ENCODE measurements around the gene KLHL30.

Gene KLHL30, protein sequence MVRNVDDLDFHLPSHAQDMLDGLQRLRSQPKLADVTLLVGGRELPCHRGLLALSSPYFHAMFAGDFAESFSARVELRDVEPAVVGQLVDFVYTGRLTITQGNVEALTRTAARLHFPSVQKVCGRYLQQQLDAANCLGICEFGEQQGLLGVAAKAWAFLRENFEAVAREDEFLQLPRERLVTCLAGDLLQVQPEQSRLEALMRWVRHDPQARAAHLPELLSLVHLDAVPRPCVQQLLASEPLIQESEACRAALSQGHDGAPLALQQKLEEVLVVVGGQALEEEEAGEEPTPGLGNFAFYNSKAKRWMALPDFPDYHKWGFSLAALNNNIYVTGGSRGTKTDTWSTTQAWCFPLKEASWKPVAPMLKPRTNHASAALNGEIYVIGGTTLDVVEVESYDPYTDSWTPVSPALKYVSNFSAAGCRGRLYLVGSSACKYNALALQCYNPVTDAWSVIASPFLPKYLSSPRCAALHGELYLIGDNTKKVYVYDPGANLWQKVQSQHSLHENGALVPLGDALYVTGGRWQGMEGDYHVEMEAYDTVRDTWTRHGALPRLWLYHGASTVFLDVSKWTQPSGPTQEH

GRCh38 chr2:238138331-238139195 is at the start of gene KLHL30:
Gene KLHL30, plus strand, starts transcription at chr2:238138668. Its CDS starts 2,087 bp downstream, at chr2:238140755.
- DNase-seq, result no peak

DNA sequence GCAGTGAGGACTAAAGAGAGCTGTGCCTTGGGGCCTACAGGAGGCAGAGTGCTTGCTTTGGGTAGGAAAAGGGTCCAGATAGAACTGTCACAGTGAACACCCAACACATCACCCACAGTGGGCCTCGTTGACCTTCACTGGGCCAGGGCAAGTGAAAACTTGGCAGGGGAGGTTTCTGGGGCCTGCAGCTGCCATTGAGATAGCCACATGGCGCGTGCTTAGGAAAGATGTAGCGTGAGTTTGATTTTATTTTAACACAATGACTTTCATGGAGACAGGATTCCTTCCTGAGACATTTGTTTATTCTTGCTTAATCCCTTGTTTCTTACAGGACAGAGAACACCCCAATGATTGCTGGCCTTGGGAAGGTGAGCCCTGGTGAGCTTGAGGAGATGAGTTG is 47.6 kb upstream of the KLHL30 start:
- DNase-seq, result no peak

- DNase-seq, result peak in 1 of 2 experiments; percentile 1
Observed at GRCh38 chr2:238091436-238092060, 46.9 kb upstream of the KLHL30 start.

GRCh38 chr2:238092486-238093035 is 45.9 kb upstream of the KLHL30 start:
- DNase-seq, result peak in 1 of 2 experiments; percentile 2

DNA sequence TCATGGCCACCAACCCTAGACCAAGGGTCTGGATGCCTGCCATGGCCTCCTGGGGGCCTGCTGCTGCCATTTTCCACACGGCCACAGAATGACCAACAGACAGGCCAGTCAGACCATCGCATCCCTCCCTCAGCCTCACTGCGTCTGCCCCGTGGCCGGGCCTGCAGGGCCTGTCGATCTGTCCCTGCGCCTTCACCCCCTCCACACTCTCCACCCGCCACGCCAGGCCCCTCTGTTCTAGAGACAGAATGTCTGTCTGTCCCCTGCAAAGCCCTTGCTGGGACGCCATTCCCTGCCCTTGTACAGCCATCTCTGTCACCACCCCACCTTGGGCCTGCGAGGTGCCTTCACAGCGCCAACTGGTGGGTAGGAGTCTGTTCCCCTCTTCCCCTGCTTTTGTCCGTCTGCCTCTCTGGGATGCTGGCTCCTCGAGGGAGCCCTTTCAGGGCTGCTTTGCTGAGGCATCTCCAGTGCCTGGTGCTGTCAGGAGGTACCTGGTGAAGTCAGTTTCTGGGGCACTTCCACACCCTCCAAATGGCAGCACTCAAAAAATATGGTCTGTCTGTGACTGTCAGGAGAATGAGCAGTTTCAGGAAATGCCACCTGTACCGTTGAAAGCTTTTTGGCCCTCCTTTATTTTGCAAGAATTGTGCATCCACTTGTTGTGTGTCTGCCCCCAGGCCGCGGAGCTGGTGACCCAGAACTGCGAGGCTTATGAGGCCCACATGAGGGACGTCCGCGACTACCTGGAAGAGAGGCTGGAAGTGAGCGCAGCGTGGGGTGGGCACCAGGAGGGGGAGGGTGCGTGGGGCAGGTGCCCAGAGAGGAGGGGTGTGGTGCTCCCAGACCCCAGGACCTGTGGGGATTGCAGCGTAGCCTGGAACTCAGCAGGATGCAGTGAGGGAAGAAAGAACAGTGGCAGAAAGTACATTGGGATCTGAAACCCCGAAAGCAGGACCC is 45.0 kb upstream of the KLHL30 start:
- DNase-seq, result peak in 1 of 2 experiments; percentile 3

- DNase-seq, result no peak
Observed at GRCh38 chr2:238094438-238095022, 43.9 kb upstream of the KLHL30 start.

DNA sequence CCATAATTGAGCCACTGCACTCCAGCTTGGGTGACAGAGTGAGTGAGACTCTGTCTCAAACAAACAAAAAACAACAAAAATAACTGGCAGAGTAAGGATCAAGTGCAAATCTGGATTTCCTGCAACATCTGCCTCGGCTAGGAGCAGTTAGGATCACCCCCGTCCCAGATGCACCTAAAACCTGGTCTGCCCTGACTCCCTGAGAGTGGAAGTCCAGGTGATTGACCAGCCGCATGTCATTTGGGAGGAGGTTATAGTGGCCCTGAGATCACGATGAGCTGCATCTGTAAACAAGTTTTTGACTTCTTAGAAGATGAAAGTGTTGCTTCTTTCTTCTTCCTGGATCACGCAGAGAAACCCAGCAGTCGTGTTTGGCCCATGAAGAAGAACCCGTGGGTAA is 43.3 kb upstream of the KLHL30 start:
- DNase-seq, result peak in 1 of 2 experiments; percentile 2

GRCh38 chr2:238096311-238097011 is 42.0 kb upstream of the KLHL30 start:
- DNase-seq, result peak in 1 of 2 experiments; percentile 2

DNA sequence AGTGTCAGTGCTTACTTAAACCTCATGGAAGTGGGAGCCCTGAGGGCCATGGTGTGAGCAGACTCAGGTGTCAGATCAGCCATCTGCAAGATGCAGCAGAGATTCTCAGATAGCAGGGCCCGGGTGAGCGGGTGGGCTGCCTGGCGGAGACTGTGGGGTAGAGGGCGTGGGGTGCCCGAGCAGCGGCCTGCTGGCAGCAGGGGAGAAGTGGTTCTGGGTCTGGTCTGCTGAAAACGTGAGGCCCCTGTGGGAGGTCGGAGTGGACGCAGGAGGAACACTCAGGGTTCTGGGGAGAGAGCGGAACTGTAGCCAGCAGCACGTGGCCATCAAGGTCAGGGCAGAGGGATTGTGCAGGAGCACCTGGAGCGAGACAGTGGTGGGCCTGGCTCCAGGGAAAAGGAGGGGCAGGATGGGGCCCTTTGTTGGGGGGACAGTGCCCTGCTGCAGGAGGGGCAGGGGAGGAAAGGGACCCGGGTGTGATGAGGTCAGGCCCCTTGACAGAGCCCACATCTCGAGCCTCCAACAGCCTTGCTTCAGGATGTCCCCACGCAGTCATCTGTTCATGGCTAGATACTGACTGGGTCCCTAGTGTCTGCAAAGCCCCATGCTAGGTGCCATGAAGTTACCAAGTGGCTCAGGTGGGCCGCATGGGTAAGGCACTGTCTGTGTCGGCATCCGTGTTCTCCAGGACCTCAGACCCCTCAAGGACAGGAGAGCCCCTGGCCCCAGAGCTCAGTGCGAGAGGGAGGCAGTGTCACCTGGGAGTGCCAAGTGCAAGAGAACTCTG is 41.1 kb upstream of the KLHL30 start:
- DNase-seq, result peak in 1 of 2 experiments; percentile 4

DNA sequence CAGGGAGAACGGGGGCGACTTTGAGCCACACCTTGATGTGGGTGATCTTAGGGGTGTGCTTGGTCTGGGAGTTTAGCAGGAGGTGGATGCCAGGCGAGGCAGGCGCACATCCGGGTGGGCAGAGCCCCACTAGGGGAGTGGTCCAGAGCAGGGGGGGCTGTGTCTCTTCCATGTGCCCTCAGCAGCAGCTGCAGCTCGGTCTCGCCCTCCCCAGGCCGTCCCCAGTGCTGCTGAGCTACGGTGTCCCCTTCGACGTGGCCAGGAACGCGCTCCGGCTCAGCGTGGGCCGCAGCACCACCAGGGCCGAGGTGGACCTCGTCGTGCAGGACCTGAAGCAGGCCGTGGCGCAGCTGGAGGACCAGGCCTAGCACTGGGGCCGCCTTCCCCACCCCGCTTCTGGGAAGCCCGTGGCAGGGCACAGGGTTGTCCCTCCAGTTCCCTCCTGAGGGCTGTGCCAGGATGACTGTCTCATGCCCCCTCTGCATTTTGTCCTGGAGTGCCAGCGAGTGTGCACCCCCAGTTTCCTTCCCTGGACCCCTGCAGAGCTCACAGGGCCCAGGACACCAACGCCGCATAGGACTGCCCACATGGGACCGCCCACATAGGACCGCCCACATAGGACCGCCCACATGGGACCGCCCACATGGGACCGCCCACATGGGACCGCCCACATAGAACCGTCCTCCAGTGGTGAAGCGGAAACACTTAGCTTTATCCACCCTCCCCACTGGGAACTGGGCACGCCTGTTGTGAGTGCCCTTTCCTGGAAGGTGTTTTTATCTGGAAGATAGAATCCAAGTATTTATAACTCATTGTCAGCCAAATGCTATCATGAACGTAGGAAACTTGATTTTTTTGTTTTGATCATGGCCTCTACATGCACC is 40.2 kb upstream of the KLHL30 start:
- peak in 1 of 2 experiments; percentile 15 for DNase-seq

- peak in 1 of 2 experiments; percentile 3 for DNase-seq
Observed at GRCh38 chr2:238098901-238099713, 39.4 kb upstream of the KLHL30 start.

DNA sequence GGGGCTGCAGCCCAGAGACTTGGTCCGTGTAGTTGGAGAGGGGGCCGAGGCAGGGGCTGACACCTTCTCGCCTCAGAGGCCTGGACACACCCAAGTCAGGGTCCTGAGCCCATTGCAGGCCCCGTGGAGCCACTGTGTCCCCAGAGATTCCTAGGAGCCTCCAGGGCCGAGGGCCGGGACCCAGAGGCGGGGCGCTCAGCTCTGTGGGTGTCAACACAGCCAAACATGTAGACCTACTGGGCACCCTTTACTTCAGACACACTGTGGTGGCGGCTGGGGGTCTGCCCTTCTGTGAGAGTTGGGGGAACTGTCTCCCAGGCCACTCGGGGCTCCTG is 38.8 kb upstream of the KLHL30 start:
- DNase-seq, result peak in 1 of 2 experiments; percentile 5

GRCh38 chr2:238100049-238100820 is 38.2 kb upstream of the KLHL30 start, which contains the start of gene ESPNL:
Gene ESPNL, plus strand, starts transcription at chr2:238100340. Its CDS starts 80 bp downstream, at chr2:238100420.
- no peak for DNase-seq

DNA sequence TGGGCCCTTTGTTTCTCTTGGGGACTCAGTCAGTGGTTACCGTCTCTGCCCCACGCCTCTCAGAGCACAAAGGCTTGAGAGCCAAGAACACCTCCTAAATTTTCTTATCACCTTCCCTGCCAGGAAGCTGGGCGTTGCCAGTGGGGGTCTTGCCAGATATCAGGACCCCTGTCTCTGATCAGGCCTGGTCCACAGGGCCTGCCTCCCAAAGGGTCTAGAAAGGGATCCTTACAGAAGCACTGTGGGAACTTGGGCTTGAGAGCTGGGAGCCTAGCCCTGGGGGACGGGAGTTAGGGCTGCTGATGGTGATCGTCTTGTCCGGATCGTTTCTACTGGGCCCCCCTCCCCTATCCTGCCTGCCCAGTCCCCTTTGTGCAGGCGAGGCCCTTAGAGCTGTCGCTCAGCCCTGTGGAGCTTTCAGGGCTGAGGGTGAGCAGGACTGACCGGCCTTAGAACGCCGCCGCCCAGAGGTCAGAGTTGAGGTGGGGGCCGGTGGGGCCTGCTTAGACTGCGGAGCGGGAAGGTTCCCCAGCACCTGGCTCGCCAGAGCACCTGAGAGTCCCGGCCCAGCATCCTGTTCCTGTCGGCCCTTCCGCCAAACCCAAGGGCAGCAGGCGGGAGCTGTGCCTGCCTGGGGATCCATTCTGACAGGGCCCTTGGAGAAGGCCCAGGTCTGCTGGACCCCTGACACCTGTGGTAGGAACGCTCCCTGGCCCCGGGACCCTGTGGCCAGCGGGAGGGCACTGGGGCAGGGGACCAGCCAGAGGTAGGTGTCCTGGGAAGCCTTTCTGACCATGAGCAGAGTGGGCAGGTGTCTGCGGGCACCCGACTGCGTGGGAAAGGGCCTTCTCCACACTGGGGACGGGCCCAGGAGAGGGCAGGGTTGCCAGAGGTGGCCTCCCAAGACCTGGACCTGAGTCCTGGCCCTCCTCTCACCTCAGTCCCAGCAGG is 37.4 kb upstream of the KLHL30 start:
- peak in 1 of 2 experiments; percentile 2 for DNase-seq

Data from activated CD4-positive, alpha-beta T cell treated with anti-CD3 and anti-CD28 coated beads, Interleukin-2, amount 50 U/mL, for 48 hours (primary cell).